Sigmoid colon (tissue), 7 donors: Measurements from ENCODE around the gene CFDP1. TPM values are rescaled to one million over a fixed set of nuclear protein-coding genes. Genes with fewer than 3 reads are reported as not detected.

ENCODE experiments used
- DNase-seq: peaks from one replicate; pipeline ENCODE4 v3.0.0-alpha.2; 2019
- H3K27ac ChIP-seq, 4 donors: fragments of 200-600 bp; sonication (generic); one replicate each; pipeline ENCODE4 v1.5.1; 2016 to 2019; ENCODE audit warnings: mild to moderate bottlenecking in 1 of 4
- H3K27me3 ChIP-seq, 3 donors: fragments of 200-600 bp; sonication (generic); one replicate each; pipeline ENCODE4 v1.5.1; 2019; ENCODE audit warnings: mild to moderate bottlenecking in 1 of 3
- H3K36me3 ChIP-seq, 4 donors: fragments of 200-600 bp; sonication (generic); one replicate each; pipeline ENCODE4 v1.5.1; 2016 to 2019
- H3K4me1 ChIP-seq, 4 donors: fragments of 200-600 bp; sonication (generic); one replicate each; pipeline ENCODE4 v1.5.1; 2017 to 2019
- H3K4me3 ChIP-seq, 4 donors: fragments of 200-600 bp; sonication (generic); one replicate each; pipeline ENCODE4 v1.5.1; 2017 to 2019; ENCODE audit warnings: mild to moderate bottlenecking in 2 of 4, moderate library complexity in 1 of 4
- H3K9me3 ChIP-seq, 4 donors: fragments of 200-600 bp in 3 of 4; sonication (generic) in 3 of 4; one replicate each; pipeline versions ENCODE4 v1.5.1 to v1.6.1; 2013 to 2019
- EP300 ChIP-seq, 4 donors: sonication (generic); formaldehyde crosslinking; IDR thresholded peaks; one replicate each; pipeline ENCODE4 v1.6.1; 2017; ENCODE audit warnings: antibody characterized with exemption in 4 of 4
- POLR2A ChIP-seq, 2 donors: fragments of 450-650 bp; IDR thresholded peaks; one replicate each; pipeline ENCODE4 v1.6.1; 2016; ENCODE audit warnings: antibody characterized with exemption in 2 of 2, mild to moderate bottlenecking in 2 of 2, moderate library complexity in 2 of 2
- POLR2AphosphoS5 ChIP-seq, 4 donors: sonication (generic); formaldehyde crosslinking; IDR thresholded peaks; one replicate each; pipeline ENCODE4 v1.6.1; 2017; ENCODE audit warnings: antibody characterized with exemption in 4 of 4
- WGBS, 2 donors: extraction: QIAGEN DNeasy Blood & Tissue Kit; methylation state at CpG; one replicate each; pipeline ENCODE4 v1.1.7; 2013; 5-methylcytosine and 5-hydroxymethylcytosine counted together
- intact Hi-C: fragments of 100-400 bp; cut with DNase I; formaldehyde crosslinking; loops from one replicate; pipeline ENCODE4 v1.15.1; 2023
- polyA plus RNA-seq, 3 donors: library from polyadenylated mRNA; stranded (reverse); fragments of 200-250 nt; gene quantifications; one replicate each; pipeline ENCODE4 v1.2.3, GENCODE V29; 2013
- total RNA-seq, 4 donors: library from RNA; depleted of rRNA; stranded (reverse); fragments of >200 nt; gene quantifications; one replicate each; pipeline ENCODE4 v1.1.0, GENCODE V29; 2016
- TF ChIP-seq, protein P1 (sequence below), 4 experiments: fragments of 450-650 bp in 3 of 4; fragments of 200-600 bp in 1 of 4; IDR thresholded peaks; one replicate each; pipeline ENCODE4 v1.5.1; 2016 to 2019; ENCODE audit warnings: antibody characterized with exemption in 4 of 4, mild to moderate bottlenecking in 3 of 4, moderate library complexity in 2 of 4
- donor health status: healthy with polysubstance abuse.
- donor health status: Bipolar disorder and iron deficiency.
- donor health status: healthy.

Gene CFDP1
- total and polyA plus RNA-seq, 7 donors: 42.1 to 382 (median 61.1) TPM

DNA sequence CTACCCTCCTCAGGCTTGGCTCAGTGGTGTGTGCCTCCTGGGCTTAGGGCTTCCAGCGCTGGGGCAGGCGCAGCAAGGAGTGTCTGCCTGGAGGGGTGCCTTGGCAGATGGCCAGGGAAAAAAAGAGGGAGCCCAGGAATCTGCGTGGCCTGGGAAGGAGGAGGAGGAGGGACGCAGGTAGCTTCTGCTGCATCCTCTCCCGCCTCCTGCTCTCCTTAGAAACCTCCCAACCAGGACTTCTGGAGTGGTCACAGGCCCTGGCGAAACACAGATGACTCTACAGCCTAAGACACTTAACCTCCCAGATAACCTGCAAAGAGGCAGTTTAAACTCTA is 174.5 kb downstream of the CFDP1 start:
- no peak overlapping the region for H3K4me3 ChIP-seq
- H3K27me3 ChIP-seq: no peaks in the 10 kb centered on the region
- DNase-seq: no peak
- no peak overlapping the region for H3K27ac ChIP-seq
- H3K9me3 ChIP-seq: no peaks in the 10 kb centered on the region
- peaks cover 0 to 95% (median 84%) of the 10 kb centered on the region in 4 donors for H3K4me1 ChIP-seq
- TF ChIP-seq POLR2A (IDR thresholded peaks at IDR 0.05) (no peak), EP300 (IDR thresholded peaks at IDR 0.05) (no peak), POLR2AphosphoS5 (IDR thresholded peaks at IDR 0.05) (no peak)
- TF ChIP-seq, protein P1, sequence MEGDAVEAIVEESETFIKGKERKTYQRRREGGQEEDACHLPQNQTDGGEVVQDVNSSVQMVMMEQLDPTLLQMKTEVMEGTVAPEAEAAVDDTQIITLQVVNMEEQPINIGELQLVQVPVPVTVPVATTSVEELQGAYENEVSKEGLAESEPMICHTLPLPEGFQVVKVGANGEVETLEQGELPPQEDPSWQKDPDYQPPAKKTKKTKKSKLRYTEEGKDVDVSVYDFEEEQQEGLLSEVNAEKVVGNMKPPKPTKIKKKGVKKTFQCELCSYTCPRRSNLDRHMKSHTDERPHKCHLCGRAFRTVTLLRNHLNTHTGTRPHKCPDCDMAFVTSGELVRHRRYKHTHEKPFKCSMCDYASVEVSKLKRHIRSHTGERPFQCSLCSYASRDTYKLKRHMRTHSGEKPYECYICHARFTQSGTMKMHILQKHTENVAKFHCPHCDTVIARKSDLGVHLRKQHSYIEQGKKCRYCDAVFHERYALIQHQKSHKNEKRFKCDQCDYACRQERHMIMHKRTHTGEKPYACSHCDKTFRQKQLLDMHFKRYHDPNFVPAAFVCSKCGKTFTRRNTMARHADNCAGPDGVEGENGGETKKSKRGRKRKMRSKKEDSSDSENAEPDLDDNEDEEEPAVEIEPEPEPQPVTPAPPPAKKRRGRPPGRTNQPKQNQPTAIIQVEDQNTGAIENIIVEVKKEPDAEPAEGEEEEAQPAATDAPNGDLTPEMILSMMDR (IDR thresholded peaks at IDR 0.05): no peak
- intact Hi-C loops: no loop called here
- no peaks in the 10 kb centered on the region for H3K36me3 ChIP-seq
- 84 to 94% methylated on average over 6 of the region's 6 CpGs for WGBS, 2 donors

DNA sequence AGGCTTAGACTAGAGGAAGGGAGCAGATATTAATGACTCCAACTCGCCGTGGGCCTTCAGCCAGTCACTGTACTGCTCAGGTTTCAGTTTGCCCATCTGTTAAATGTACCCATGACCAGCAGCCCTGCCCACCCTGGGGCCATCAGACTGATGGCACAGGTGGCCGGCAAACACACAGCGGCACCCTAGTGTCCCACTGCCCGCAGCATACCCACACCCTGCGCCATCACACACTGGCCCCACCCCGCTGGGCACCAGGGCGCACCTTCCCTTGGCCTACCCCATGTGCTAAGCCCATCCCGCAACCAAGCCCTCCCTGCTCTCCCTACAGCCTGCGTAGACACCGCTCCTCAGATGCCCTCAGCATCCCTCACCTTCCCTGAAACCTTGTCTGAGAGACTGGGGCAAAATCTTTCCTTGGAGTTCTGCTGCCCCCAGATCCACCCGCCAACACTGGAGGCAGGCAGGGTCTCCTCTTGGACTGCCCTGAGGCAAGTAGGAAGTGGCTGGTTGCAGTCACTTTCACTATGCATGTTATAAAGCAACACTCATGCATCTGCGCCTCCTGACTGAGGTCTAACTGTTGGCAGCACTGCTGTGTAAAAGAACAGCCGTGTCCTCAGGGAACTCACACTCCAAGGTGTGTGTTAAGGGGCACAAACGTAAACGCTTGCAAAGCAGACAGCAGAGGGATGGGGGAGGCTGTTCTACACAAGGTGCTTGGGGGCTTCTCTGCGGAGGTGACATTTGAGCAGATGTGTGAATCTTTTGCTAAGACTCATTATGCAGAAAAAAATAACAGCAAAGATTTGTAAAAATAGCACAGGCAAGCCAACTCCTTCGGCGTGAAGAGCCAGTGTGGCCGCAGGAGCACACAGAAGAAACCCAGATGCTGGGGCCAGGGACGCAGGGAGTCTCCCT is 175.2 kb downstream of the CFDP1 start:
- Histone ChIP-seq H3K27ac (no peak overlapping the region), H3K36me3 (no peaks in the 10 kb centered on the region), H3K4me1 (peaks cover 0 to 95% (median 84%) of the 10 kb centered on the region in 4 donors), H3K9me3 (no peaks in the 10 kb centered on the region), H3K27me3 (no peaks in the 10 kb centered on the region), H3K4me3 (no peak overlapping the region)
- TF ChIP-seq EP300 (IDR thresholded peaks at IDR 0.05) (no peak), POLR2A (IDR thresholded peaks at IDR 0.05) (no peak), POLR2AphosphoS5 (IDR thresholded peaks at IDR 0.05) (no peak)
- TF ChIP-seq, protein P1 (IDR thresholded peaks at IDR 0.05): no peak
- intact Hi-C loops: no loop called here
- WGBS, 2 donors: 88 to 93% methylated on average over 21 of the region's 21 CpGs
- DNase-seq: peak; percentile 61

DNA sequence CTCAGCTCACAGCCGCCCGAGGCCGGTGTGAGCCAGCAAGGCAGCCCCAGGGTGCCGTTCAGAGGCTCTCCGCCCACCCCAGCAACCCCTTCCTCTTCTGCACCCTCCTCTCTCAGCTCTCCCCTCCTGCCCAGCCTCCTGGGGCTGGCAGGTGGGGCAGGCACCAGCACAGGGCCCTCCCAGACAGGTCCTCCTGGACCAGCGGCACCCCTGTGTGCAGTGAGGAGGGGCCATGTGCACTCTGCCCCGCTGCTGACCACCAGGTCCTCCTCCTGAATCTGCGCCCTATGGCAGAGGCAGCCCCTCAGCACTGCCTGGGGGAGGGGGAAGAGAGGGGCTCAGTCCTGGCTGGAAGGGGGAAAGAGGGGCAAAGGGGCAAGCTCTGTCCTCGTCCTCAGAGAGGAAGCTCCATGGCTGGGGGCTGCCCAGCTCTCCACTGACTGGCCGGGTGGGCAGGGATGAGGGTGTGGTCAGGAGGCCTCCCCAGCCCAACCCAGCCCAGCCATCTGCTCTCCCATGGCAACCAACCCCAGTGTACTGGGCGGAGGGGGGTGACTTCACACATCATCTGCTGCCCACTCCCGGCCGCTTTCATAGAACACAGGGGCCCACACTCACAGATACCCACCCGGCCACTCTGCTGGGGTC is 176.5 kb downstream of the CFDP1 start:
- DNase-seq: peak; percentile 75
- Histone ChIP-seq H3K27me3 (no peaks in the 10 kb centered on the region), H3K4me1 (peaks cover 0 to 95% (median 84%) of the 10 kb centered on the region in 4 donors), H3K9me3 (no peaks in the 10 kb centered on the region), H3K4me3 (peak overlapping the region in 1 of 4 donors; percentile 4), H3K36me3 (no peaks in the 10 kb centered on the region), H3K27ac (peak overlapping the region; percentile 20 to 96 (median 76))
- TF ChIP-seq POLR2AphosphoS5 (IDR thresholded peaks at IDR 0.05) (no peak), EP300 (IDR thresholded peaks at IDR 0.05) (no peak), POLR2A (IDR thresholded peaks at IDR 0.05) (no peak)
- TF ChIP-seq, protein P1 (IDR thresholded peaks at IDR 0.05): no peak
- intact Hi-C loops: no loop called here
- 56% methylated on average over 14 of the region's 14 CpGs for WGBS, 2 donors

DNA sequence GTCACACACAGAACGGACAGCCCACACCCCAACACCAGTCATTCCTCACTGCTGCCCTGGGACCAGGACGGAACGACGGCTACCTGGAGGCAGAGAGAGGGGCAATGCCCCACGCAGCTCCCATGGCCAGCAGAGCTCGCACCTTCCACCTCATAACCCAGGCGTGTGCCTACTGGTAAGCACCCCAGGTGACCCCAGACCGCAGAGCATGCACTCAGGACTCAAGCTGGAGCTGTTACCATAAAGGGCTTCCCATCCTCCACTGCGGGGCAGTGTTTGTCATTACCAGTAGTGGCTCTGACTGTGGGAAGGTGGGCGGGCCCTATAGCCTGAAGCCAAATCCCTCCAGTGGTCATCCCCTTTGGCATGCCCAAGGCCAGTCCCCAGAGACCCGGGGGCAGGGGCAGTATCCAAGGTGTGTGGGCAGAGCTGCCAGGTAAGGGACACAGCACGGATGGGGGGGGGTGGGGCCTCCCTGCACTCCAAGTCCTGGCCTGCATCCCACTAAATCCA is 177.2 kb downstream of the CFDP1 start:
- Histone ChIP-seq H3K27ac (peak overlapping the region; percentile 20 to 96 (median 92)), H3K36me3 (no peaks in the 10 kb centered on the region), H3K4me3 (no peak overlapping the region), H3K27me3 (no peaks in the 10 kb centered on the region), H3K4me1 (peaks cover 0 to 91% (median 81%) of the 10 kb centered on the region in 4 donors), H3K9me3 (no peaks in the 10 kb centered on the region)
- WGBS, 2 donors: 79 to 80% methylated on average over 12 of the region's 12 CpGs
- DNase-seq: peak; percentile 70
- intact Hi-C loops: no loop called here
- no peak for TF ChIP-seq EP300 (IDR thresholded peaks at IDR 0.05)
- no peak for TF ChIP-seq POLR2A (IDR thresholded peaks at IDR 0.05)
- no peak for TF ChIP-seq POLR2AphosphoS5 (IDR thresholded peaks at IDR 0.05)
- TF ChIP-seq, protein P1 (IDR thresholded peaks at IDR 0.05): no peak
